H1 (cell line): ENCODE results near the gene MTAP. TPM values are rescaled to one million over a fixed set of nuclear protein-coding genes. Genes with fewer than 3 reads are reported as not detected.

Experiments used
- CTCF ChIA-PET: fragments of 300-600 bp; sonication (Branson Sonifier 250); formaldehyde crosslinking; loops from one replicate; lab custom pipeline; 2021; ENCODE audit not compliant: partially characterized antibody; lab: Charles Lee
- POLR2A ChIA-PET: fragments of 300-600 bp; sonication (Branson Sonifier 250); formaldehyde crosslinking; loops from one replicate; lab custom pipeline; 2021; ENCODE audit warnings: inconsistent platforms; ENCODE audit not compliant: partially characterized antibody; lab: Charles Lee
- DNase-seq, 2 experiments: peaks; one replicate each; pipeline versions ENCODE4 v3.0.0 to v3.0.0-alpha.2; 2010 to 2022; ENCODE audit warnings: low spot score in 2 of 2, low read depth in 1 of 2, mixed read lengths in 1 of 2
- FAIRE-seq: peaks from 2 replicates; lab custom pipeline; 2011; peaks lifted over from hg19 to GRCh38; lab: Jason Lieb, UNC
- H2AFZ ChIP-seq: 2 replicates; pipeline ENCODE4 v1.8.1; 2012; ENCODE audit warnings: low read length, inconsistent platforms
- H2AK5ac ChIP-seq: 2 replicates; pipeline ENCODE4 v1.6.1; 2013; ENCODE audit warnings: low read depth, low read length
- H2BK120ac ChIP-seq: replicated peaks from 2 replicates; pipeline ENCODE3; 2013; ENCODE audit warnings: low read depth, low read length, inconsistent platforms
- H2BK12ac ChIP-seq: 2 replicates; pipeline ENCODE4 v1.6.1; 2013; ENCODE audit warnings: low read depth, low read length
- H2BK15ac ChIP-seq: 2 replicates; pipeline ENCODE4 v1.6.1; 2013; ENCODE audit warnings: low read length
- H2BK20ac ChIP-seq: 2 replicates; pipeline ENCODE4 v1.6.1; 2013; ENCODE audit warnings: low read length
- H2BK5ac ChIP-seq: 2 replicates; pipeline ENCODE4 v1.6.1; 2013; ENCODE audit warnings: low read depth, low read length
- H3K14ac ChIP-seq: 2 replicates; pipeline ENCODE4 v1.6.1; 2013; ENCODE audit warnings: inconsistent platforms; ENCODE audit not compliant: insufficient read length
- H3K18ac ChIP-seq: 2 replicates; pipeline ENCODE4 v1.6.1; 2013; ENCODE audit warnings: low read length; ENCODE audit errors: extremely low read depth
- H3K23ac ChIP-seq: 2 replicates; pipeline ENCODE4 v1.6.1; 2013; ENCODE audit warnings: inconsistent platforms; ENCODE audit not compliant: insufficient read length
- H3K23me2 ChIP-seq: 2 replicates; pipeline ENCODE4 v1.6.1; 2013; ENCODE audit warnings: low read depth, low read length
- H3K27ac ChIP-seq: 2 replicates; pipeline ENCODE4 v1.6.1; 2011; ENCODE audit warnings: low read depth, low read length, inconsistent platforms
- H3K27me3 ChIP-seq, 4 experiments: replicated peaks in 1 of 4; 1 replicate in 1 of 4; 2 replicates in 3 of 4; pipeline versions ENCODE4 v1.6.1 to v1.8.1; 2011 to 2013; ENCODE audit warnings: low read length in 3 of 4, mild to moderate bottlenecking in 3 of 4, inconsistent platforms in 2 of 4, mixed read lengths in 2 of 4, moderate library complexity in 1 of 4; ENCODE audit not compliant: control insufficient read depth in 3 of 4, insufficient read depth in 3 of 4; ENCODE audit errors: extremely low read depth in 1 of 4
- H3K36me3 ChIP-seq, 4 experiments: 2 replicates each; pipeline versions ENCODE4 v1.6.1 to v1.8.1; 2011 to 2013; ENCODE audit warnings: mild to moderate bottlenecking in 4 of 4, low read length in 3 of 4, moderate library complexity in 2 of 4, control low read depth in 1 of 4, inconsistent platforms in 1 of 4; ENCODE audit not compliant: insufficient read depth in 4 of 4, control insufficient read depth in 2 of 4
- H3K4ac ChIP-seq: replicated peaks from 2 replicates; pipeline ENCODE3; 2013; ENCODE audit warnings: low read length, low read depth, mixed read lengths, inconsistent platforms; ENCODE audit not compliant: insufficient read length
- H3K4me1 ChIP-seq, 4 experiments: replicated peaks in 1 of 4; 1 replicate in 1 of 4; 2 replicates in 3 of 4; pipeline versions ENCODE4 v1.6.1 to v1.8.1; 2011 to 2013; ENCODE audit warnings: low read length in 3 of 4, inconsistent platforms in 2 of 4, mixed read lengths in 1 of 4; ENCODE audit not compliant: insufficient read depth in 4 of 4, control insufficient read depth in 3 of 4
- H3K4me2 ChIP-seq, 2 experiments: 2 replicates each; pipeline versions ENCODE4 v1.6.1 to v1.8.1; 2011 to 2013; ENCODE audit warnings: low read depth in 2 of 2, low read length in 2 of 2, control low read depth in 1 of 2, inconsistent platforms in 1 of 2, mild to moderate bottlenecking in 1 of 2; ENCODE audit not compliant: insufficient read depth in 1 of 2
- H3K4me3 ChIP-seq, 4 experiments: fragments of 200-600, 300-600 bp in 1 of 4; sonication (generic), shearing (Covaris generic), sonication (Bioruptor Twin) in 1 of 4; 2 replicates each; pipeline versions ENCODE4 v1.5.1 to v1.8.1; 2011 to 2016; ENCODE audit warnings: low read length in 4 of 4, low read depth in 3 of 4, control low read depth in 2 of 4, inconsistent platforms in 2 of 4, mild to moderate bottlenecking in 2 of 4, mixed read lengths in 1 of 4, moderate library complexity in 1 of 4; ENCODE audit not compliant: insufficient read depth in 2 of 4; ENCODE audit errors: extremely low read depth in 1 of 4
- H3K56ac ChIP-seq: replicated peaks from 2 replicates; pipeline ENCODE3; 2013; ENCODE audit warnings: low read depth, mild to moderate bottlenecking, mixed read lengths, low read length, inconsistent platforms; ENCODE audit not compliant: insufficient read length
- H3K79me1 ChIP-seq: 2 replicates; pipeline ENCODE4 v1.6.1; 2013; ENCODE audit warnings: low read depth, low read length, control low read depth
- H3K79me2 ChIP-seq, 2 experiments: 2 replicates each; pipeline versions ENCODE4 v1.6.1 to v1.8.1; 2012 to 2013; ENCODE audit warnings: low read length in 2 of 2, mild to moderate bottlenecking in 2 of 2, inconsistent platforms in 1 of 2; ENCODE audit not compliant: insufficient read depth in 2 of 2, control insufficient read depth in 1 of 2
- H3K9ac ChIP-seq, 4 experiments: replicated peaks in 1 of 4; 1 replicate in 1 of 4; 2 replicates in 3 of 4; pipeline versions ENCODE4 v1.6.1 to v1.8.1; 2011 to 2013; ENCODE audit warnings: low read depth in 3 of 4, low read length in 3 of 4, control low read depth in 2 of 4, mild to moderate bottlenecking in 2 of 4, moderate library complexity in 2 of 4, inconsistent platforms in 1 of 4; ENCODE audit errors: extremely low read depth in 1 of 4
- H3K9me3 ChIP-seq, 2 experiments: 2 replicates each; pipeline versions ENCODE4 v1.6.1 to v1.8.1; 2012 to 2013; ENCODE audit warnings: mild to moderate bottlenecking in 2 of 2, moderate library complexity in 2 of 2, control low read depth in 1 of 2, inconsistent platforms in 1 of 2, low read depth in 1 of 2, low read length in 1 of 2, mixed read lengths in 1 of 2; ENCODE audit not compliant: insufficient read depth in 2 of 2
- H4K20me1 ChIP-seq, 2 experiments: replicated peaks in 1 of 2; 2 replicates each; pipeline versions ENCODE3 to v1.8.1; 2011 to 2013; ENCODE audit warnings: inconsistent platforms in 2 of 2, low read length in 2 of 2, mild to moderate bottlenecking in 1 of 2; ENCODE audit not compliant: insufficient read depth in 2 of 2, control insufficient read depth in 1 of 2
- H4K5ac ChIP-seq: 2 replicates; pipeline ENCODE4 v1.6.1; 2013; ENCODE audit warnings: low read length, low read depth, mixed read lengths, inconsistent platforms; ENCODE audit not compliant: insufficient read length
- H4K8ac ChIP-seq: 2 replicates; pipeline ENCODE4 v1.8.0; 2013; ENCODE audit warnings: mild to moderate bottlenecking, moderate library complexity, low read length, inconsistent platforms; ENCODE audit not compliant: insufficient read depth; ENCODE audit errors: extremely low read depth
- H4K91ac ChIP-seq: replicated peaks from 2 replicates; pipeline ENCODE3; 2013; ENCODE audit warnings: low read length, mixed read lengths, inconsistent platforms; ENCODE audit not compliant: insufficient read length
- HDAC6 ChIP-seq: IDR thresholded peaks from one replicate; pipeline ENCODE4 v1.7.1; 2012; ENCODE audit warnings: low read depth, mild to moderate bottlenecking, inconsistent platforms, low read length, moderate library complexity
- NANOG ChIP-seq: IDR thresholded peaks from 2 replicates; pipeline ENCODE4 v1.6.1; 2011; ENCODE audit warnings: low read length, low read depth, mild to moderate bottlenecking, inconsistent platforms; ENCODE audit not compliant: insufficient read depth, poor library complexity, severe bottlenecking
- polyA plus RNA-seq, 7 experiments: library from polyadenylated mRNA; depleted of rRNA in 3 of 7; stranded (reverse) in 5 of 7; unstranded in 2 of 7; fragments of >200 nt in 5 of 7; fragments of 200-250 nt in 2 of 7; gene quantifications; 1 replicate in 5 of 7; 2 replicates in 1 of 7; 4 replicates in 1 of 7; pipeline versions ENCODE4 v1.2.1 to v1.2.3, GENCODE V29; 2011 to 2013; ENCODE audit warnings: missing spikeins in 2 of 7, mixed read lengths in 2 of 7
- total RNA-seq: library from RNA; stranded (reverse); fragmentation: NEBNext Ultra II Directional; extraction: Animal tissue kit (Norgen Biotek cat#: 25700); gene quantifications from 2 replicates; pipeline ENCODE4 v1.2.1, GENCODE V29; 2021
- TF ChIP-seq, protein P1 (sequence below): IDR thresholded peaks from 2 replicates; pipeline ENCODE4 v1.6.1; 2011; ENCODE audit warnings: low read depth, mild to moderate bottlenecking, low read length; ENCODE audit not compliant: insufficient read depth

MTAP gene
- total and polyA plus RNA-seq, 2 of the 8 experiments (the other 6 are each of a cell fraction or from before 2014, with no cell fraction given): 16.4 to 100 TPM

DNA sequence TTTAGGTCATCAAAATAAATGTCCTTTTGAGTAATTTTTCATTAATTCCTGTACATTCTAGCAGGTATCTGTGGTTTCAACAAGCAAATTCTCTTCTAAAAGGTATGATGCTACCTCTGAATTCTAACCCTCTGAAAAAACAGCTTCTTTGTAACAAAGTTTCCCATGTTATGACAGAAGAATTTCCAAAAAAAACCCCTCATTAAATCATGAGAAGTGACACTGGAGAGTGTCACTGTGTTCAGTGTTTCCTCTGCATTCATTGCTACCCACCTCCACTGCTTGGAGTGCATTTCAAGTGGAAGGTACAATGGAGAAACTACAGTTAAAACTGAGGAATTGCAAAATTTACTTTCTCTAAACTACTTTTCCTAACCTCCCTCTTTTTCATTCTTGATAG lies 181.7 kb downstream of the MTAP start:
- no peak for FAIRE-seq

More for the DNA sequence above, 181.7 kb downstream of the MTAP start:
- H3K56ac ChIP-seq: no peak overlapping the region
- no peak overlapping the region for H2BK12ac ChIP-seq
- no peak overlapping the region for H3K18ac ChIP-seq
- no peak overlapping the region for H3K4me3 ChIP-seq
- H3K4me2 ChIP-seq: no peak overlapping the region
- no peak overlapping the region for H2BK15ac ChIP-seq
- H3K9me3 ChIP-seq: no peaks in the 10 kb centered on the region
- no peaks in the 10 kb centered on the region for H3K36me3 ChIP-seq
- no peak overlapping the region for H3K9ac ChIP-seq
- H2BK120ac ChIP-seq: no peak overlapping the region
- H2AK5ac ChIP-seq: no peak overlapping the region
- no peak overlapping the region for H3K4ac ChIP-seq
- no peaks in the 10 kb centered on the region for H3K4me1 ChIP-seq
- H3K23me2 ChIP-seq: no peaks in the 10 kb centered on the region
- H3K79me1 ChIP-seq: no peaks in the 10 kb centered on the region
- TF ChIP-seq HDAC6 (no peak), NANOG (no peak)
- TF ChIP-seq, protein P1, sequence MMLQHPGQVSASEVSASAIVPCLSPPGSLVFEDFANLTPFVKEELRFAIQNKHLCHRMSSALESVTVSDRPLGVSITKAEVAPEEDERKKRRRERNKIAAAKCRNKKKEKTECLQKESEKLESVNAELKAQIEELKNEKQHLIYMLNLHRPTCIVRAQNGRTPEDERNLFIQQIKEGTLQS: no peak
- TF ChIP-seq, all 59 proteins: peak for 0
- Histone ChIP-seq H3K23ac (no peak overlapping the region), H2AFZ (no peak overlapping the region), H3K27ac (no peak overlapping the region), H3K14ac (no peak overlapping the region), H3K79me2 (no peaks in the 10 kb centered on the region), H4K91ac (no peak overlapping the region), H4K5ac (no peak overlapping the region), H4K20me1 (no peaks in the 10 kb centered on the region), H2BK5ac (no peak overlapping the region), H4K8ac (no peak overlapping the region), H2BK20ac (no peak overlapping the region), H3K27me3 (peaks cover 17 to 52% (median 27%) of the 10 kb centered on the region in 4 experiments)
- ChIA-PET CTCF (interaction anchor here (1.9 to 2.4 kb wide), 2 partner anchors 15 to 25 kb away, joined by 9 to 14 read pairs; partner anchors contain the start of gene CDKN2B), POLR2A (no interaction called here)
- DNase-seq: no peak
